MM.1S (cell line): ENCODE data around the gene WDR6.

Source experiments
- DNase-seq: peaks from one replicate; pipeline ENCODE4 v3.0.0-alpha.2; 2015
- H2AFZ ChIP-seq: fragments of 300-600 bp; sonication (generic); 2 replicates; pipeline ENCODE4 v1.6.0; 2016; ENCODE audit warnings: antibody characterized with exemption, low read length
- H3F3A ChIP-seq: fragments of 300-600 bp; sonication (generic); 2 replicates; pipeline ENCODE4 v1.6.1; 2016; ENCODE audit warnings: mild to moderate bottlenecking, antibody characterized with exemption, low read length, moderate library complexity, mixed read lengths; ENCODE audit not compliant: insufficient read depth
- H3K27ac ChIP-seq: fragments of 300-600 bp; sonication (generic); 2 replicates; pipeline ENCODE4 v1.5.1; 2016; ENCODE audit warnings: mild to moderate bottlenecking, low read length
- H3K27me3 ChIP-seq: fragments of 300-600 bp; sonication (generic); replicated peaks from 2 replicates; pipeline ENCODE4 v1.6.0; 2016; ENCODE audit warnings: low read length; ENCODE audit not compliant: insufficient read depth
- H3K36me3 ChIP-seq: fragments of 300-600 bp; sonication (generic); replicated peaks from 2 replicates; pipeline ENCODE4 v1.6.1; 2016; ENCODE audit warnings: mild to moderate bottlenecking, low read length, mixed read lengths; ENCODE audit not compliant: insufficient read depth
- H3K4me1 ChIP-seq: fragments of 300-600 bp; sonication (generic); 2 replicates; pipeline ENCODE4 v1.6.1; 2016; ENCODE audit warnings: low read length, mixed read lengths
- H3K4me2 ChIP-seq: fragments of 300-600 bp; sonication (generic); 2 replicates; pipeline ENCODE4 v1.6.0; 2016; ENCODE audit warnings: low read depth, low read length
- H3K4me3 ChIP-seq: fragments of 300-600 bp; sonication (generic); 2 replicates; pipeline ENCODE4 v1.5.1; 2016; ENCODE audit warnings: low read length, mixed read lengths
- H3K79me2 ChIP-seq: fragments of 300-600 bp; sonication (generic); 2 replicates; pipeline ENCODE4 v1.6.1; 2016; ENCODE audit warnings: mixed run types, low read length, mixed read lengths
- H3K9ac ChIP-seq: fragments of 300-600 bp; sonication (generic); 2 replicates; pipeline ENCODE4 v1.6.1; 2016; ENCODE audit warnings: low read length, mixed read lengths
- H3K9me2 ChIP-seq: fragments of 300-600 bp; sonication (generic); replicated peaks from 2 replicates; pipeline ENCODE4 v1.6.1; 2016; ENCODE audit warnings: mild to moderate bottlenecking, low read length, mixed read lengths; ENCODE audit not compliant: insufficient read depth
- H3K9me3 ChIP-seq: fragments of 300-600 bp; sonication (generic); replicated peaks from 2 replicates; pipeline ENCODE4 v1.6.1; 2016; ENCODE audit warnings: mild to moderate bottlenecking, low read length, mixed read lengths; ENCODE audit not compliant: insufficient read depth
- H4K20me1 ChIP-seq: fragments of 300-600 bp; sonication (generic); 2 replicates; pipeline ENCODE4 v1.6.1; 2016; ENCODE audit warnings: mild to moderate bottlenecking, low read length, moderate library complexity, mixed read lengths; ENCODE audit not compliant: insufficient read depth
- CTCF ChIP-seq: fragments of 300-600 bp; sonication (generic); IDR thresholded peaks from 2 replicates; pipeline ENCODE4 v1.5.1; 2016; ENCODE audit warnings: antibody characterized with exemption, low read length, mixed read lengths
- EZH2 ChIP-seq: fragments of 300-600 bp; sonication (generic); optimal IDR thresholded peaks from 2 replicates; pipeline ENCODE3; 2017; ENCODE audit warnings: low read depth, mild to moderate bottlenecking, antibody characterized with exemption, low read length, mixed read lengths
- EZH2phosphoT487 ChIP-seq: fragments of 300-600 bp; sonication (generic); IDR thresholded peaks from 2 replicates; pipeline ENCODE4 v1.6.1; 2018; ENCODE audit warnings: antibody characterized with exemption, low read length

The WDR6 gene

DNA sequence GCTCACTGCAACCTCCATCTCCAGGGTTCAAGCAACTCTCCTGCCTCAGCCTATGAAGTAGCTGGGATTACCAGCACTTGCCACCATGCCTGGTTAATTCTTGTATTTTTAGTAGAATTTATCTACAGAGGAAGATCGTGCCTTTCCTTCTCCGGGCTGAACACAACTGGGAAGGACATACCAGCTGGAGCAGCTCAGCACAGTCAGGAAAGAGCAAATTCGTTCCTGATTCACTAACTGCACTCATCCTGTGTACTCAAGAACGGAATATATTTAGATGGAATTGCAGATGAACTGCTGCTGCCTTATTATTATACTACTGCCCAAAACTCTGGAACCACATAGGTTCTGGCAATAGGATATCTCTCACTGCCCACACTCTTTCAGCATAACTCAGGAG, 44.3 kb upstream of the WDR6 start:
- DNase-seq, result no peak
- Histone ChIP-seq H3K4me3 (no peak overlapping the region), H4K20me1 (0 out of 2 replicates have a peak, but pooled peaks cover 4% of the 10 kb centered on the region), H3K4me2 (no peak overlapping the region), H3K79me2 (peaks cover 10% of the 10 kb centered on the region), H3K9me2 (no peaks in the 10 kb centered on the region), H3K36me3 (no peaks in the 10 kb centered on the region; the same call in 1 of the 2 replicates), H3K27me3 (no peaks in the 10 kb centered on the region), H2AFZ (no peak overlapping the region), H3K9ac (no peak overlapping the region), H3K4me1 (peaks cover 9% of the 10 kb centered on the region; the same call in 1 of the 2 replicates), H3K27ac (no peak overlapping the region), H3K9me3 (no peaks in the 10 kb centered on the region), H3F3A (peaks cover 5% of the 10 kb centered on the region; the same call in 1 of the 2 replicates)
- TF ChIP-seq EZH2 (no peak), CTCF (no peak), EZH2phosphoT487 (no peak)

DNA sequence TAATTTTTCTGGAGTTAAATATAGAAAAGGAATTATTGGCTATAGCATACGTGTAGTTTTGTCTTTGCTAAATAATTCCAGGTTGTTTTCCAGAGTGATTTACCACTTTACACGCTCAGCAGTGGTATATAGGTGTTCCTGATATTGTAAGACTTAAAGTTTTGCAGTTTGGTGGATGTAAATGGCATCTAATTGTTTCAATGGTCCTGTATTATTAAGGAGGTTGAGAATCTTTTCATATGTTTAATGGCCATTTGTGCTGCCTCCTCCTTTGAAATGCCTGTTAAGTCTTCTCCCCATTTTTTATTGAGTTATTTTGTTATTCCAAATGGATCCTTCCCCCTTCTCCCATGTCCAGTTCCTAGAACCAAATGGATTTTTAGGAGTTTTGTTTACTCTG, 43.6 kb upstream of the WDR6 start:
- no peak overlapping the region for H3K4me3 ChIP-seq
- no peaks in the 10 kb centered on the region for H3K9me2 ChIP-seq
- H3K27me3 ChIP-seq, result no peaks in the 10 kb centered on the region
- H3K4me2 ChIP-seq, result no peak overlapping the region
- no peak overlapping the region for H2AFZ ChIP-seq
- H3K36me3 ChIP-seq, result no peaks in the 10 kb centered on the region; the same call in 1 of the 2 replicates
- peaks cover 5% of the 10 kb centered on the region; the same call in 1 of the 2 replicates for H3K79me2 ChIP-seq
- H3F3A ChIP-seq, result peaks cover 5% of the 10 kb centered on the region; the same call in 1 of the 2 replicates
- no peaks in the 10 kb centered on the region for H3K9me3 ChIP-seq
- TF ChIP-seq EZH2phosphoT487 (no peak), CTCF (no peak), EZH2 (no peak)
- H3K4me1 ChIP-seq, result peaks cover 9% of the 10 kb centered on the region; the same call in 1 of the 2 replicates
- no peak overlapping the region for H3K27ac ChIP-seq
- H4K20me1 ChIP-seq, result 0 out of 2 replicates have a peak, but pooled peaks cover 4% of the 10 kb centered on the region
- no peak for DNase-seq
- H3K9ac ChIP-seq, result no peak overlapping the region

- peaks cover 5% of the 10 kb centered on the region; the same call in 1 of the 2 replicates for H3F3A ChIP-seq
- peak; percentile 48 for DNase-seq
- 0 out of 2 replicates have a peak overlapping the region, but pooled peaks have one; percentile 19 for H3K4me2 ChIP-seq
- no peak overlapping the region for H2AFZ ChIP-seq
- H3K9me3 ChIP-seq, result no peaks in the 10 kb centered on the region
- TF ChIP-seq EZH2 (no peak), EZH2phosphoT487 (no peak)
- peak overlapping the region; percentile 42; the same call in 1 of the 2 replicates for H3K27ac ChIP-seq
- peaks cover 3% of the 10 kb centered on the region; the same call in 1 of the 2 replicates for H3K36me3 ChIP-seq
- 0 out of 2 replicates have a peak, but pooled peaks cover 4% of the 10 kb centered on the region for H4K20me1 ChIP-seq
- H3K79me2 ChIP-seq, result peaks cover 3% of the 10 kb centered on the region; the same call in 1 of the 2 replicates
- no peak overlapping the region for H3K9ac ChIP-seq
- H3K9me2 ChIP-seq, result no peaks in the 10 kb centered on the region
- no peaks in the 10 kb centered on the region for H3K27me3 ChIP-seq
- H3K4me1 ChIP-seq, result peaks cover 9% of the 10 kb centered on the region; the same call in 1 of the 2 replicates
- no peak overlapping the region for H3K4me3 ChIP-seq
Measured at GRCh38 chr3:48966367-48966766, 40.8 kb upstream of the WDR6 start.

DNA sequence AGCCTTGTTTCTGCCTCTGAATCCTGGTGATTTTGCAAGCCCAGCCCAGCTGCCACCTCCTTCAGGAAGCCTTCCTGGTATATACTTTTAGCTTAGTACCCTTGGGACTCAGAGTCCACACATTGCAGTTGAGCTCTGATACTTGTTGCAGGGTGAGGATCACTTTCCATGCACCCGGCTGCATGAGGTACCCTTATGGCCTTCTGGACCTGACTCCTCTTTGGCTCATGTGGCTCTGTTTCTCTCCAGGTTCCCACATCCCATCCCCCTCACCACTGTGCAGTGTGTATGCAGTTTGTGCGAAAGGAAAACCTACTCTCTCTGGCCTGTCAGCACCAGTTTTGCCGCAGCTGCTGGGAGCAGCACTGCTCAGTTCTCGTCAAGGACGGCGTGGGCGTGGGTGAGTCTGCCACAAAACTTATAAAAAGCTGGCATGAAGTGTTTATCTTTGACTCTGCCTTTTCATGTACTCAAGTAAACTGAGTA, 40.3 kb upstream of the WDR6 start:
- H3K27ac ChIP-seq, result peak overlapping the region; percentile 42; the same call in 1 of the 2 replicates
- no peaks in the 10 kb centered on the region for H3K9me2 ChIP-seq
- H3K4me2 ChIP-seq, result no peak overlapping the region
- H3F3A ChIP-seq, result peaks cover 5% of the 10 kb centered on the region; the same call in 1 of the 2 replicates
- TF ChIP-seq CTCF (no peak), EZH2phosphoT487 (no peak), EZH2 (no peak)
- H3K36me3 ChIP-seq, result peaks cover 3% of the 10 kb centered on the region; the same call in 1 of the 2 replicates
- H3K27me3 ChIP-seq, result no peaks in the 10 kb centered on the region
- no peak overlapping the region for H2AFZ ChIP-seq
- H3K4me1 ChIP-seq, result peaks cover 9% of the 10 kb centered on the region; the same call in 1 of the 2 replicates
- no peak overlapping the region for H3K4me3 ChIP-seq
- no peaks in the 10 kb centered on the region for H3K9me3 ChIP-seq
- H3K79me2 ChIP-seq, result peaks cover 3% of the 10 kb centered on the region; the same call in 1 of the 2 replicates
- H4K20me1 ChIP-seq, result 0 out of 2 replicates have a peak, but pooled peaks cover 4% of the 10 kb centered on the region
- H3K9ac ChIP-seq, result no peak overlapping the region
- DNase-seq, result no peak
